Measurements from ENCODE around the gene GTF2H1.
A peak's percentile ranks its signal among the peaks of the same experiment; 100 is the strongest.

The GTF2H1 gene

GRCh38 chr11:18390088-18390487 lies 67.7 kb downstream of the GTF2H1 start:
- Histone ChIP-seq H3K36me3 (ENCODE audit: low read depth) (peaks cover 3% of the 10 kb centered on the region), H3K27ac (ENCODE audit: poor library complexity, severe bottlenecking) (no peak overlapping the region), H3K27me3 (ENCODE audit: insufficient read depth, poor library complexity, severe bottlenecking) (no peaks in the 10 kb centered on the region), H3K4me3 (ENCODE audit: severe bottlenecking) (no peak overlapping the region), H3K4me1 (ENCODE audit: insufficient read depth, poor library complexity, severe bottlenecking) (peaks cover 6% of the 10 kb centered on the region), H3K9me3 (ENCODE audit: severe bottlenecking) (no peaks in the 10 kb centered on the region)
- TF ChIP-seq CTCF (IDR thresholded peaks at IDR 0.05; ENCODE audit: poor library complexity, severe bottlenecking), result no peak
- ATAC-seq (ENCODE audit: low read depth), result no peak
- no peak for DNase-seq (ENCODE audit: low spot score)

DNA sequence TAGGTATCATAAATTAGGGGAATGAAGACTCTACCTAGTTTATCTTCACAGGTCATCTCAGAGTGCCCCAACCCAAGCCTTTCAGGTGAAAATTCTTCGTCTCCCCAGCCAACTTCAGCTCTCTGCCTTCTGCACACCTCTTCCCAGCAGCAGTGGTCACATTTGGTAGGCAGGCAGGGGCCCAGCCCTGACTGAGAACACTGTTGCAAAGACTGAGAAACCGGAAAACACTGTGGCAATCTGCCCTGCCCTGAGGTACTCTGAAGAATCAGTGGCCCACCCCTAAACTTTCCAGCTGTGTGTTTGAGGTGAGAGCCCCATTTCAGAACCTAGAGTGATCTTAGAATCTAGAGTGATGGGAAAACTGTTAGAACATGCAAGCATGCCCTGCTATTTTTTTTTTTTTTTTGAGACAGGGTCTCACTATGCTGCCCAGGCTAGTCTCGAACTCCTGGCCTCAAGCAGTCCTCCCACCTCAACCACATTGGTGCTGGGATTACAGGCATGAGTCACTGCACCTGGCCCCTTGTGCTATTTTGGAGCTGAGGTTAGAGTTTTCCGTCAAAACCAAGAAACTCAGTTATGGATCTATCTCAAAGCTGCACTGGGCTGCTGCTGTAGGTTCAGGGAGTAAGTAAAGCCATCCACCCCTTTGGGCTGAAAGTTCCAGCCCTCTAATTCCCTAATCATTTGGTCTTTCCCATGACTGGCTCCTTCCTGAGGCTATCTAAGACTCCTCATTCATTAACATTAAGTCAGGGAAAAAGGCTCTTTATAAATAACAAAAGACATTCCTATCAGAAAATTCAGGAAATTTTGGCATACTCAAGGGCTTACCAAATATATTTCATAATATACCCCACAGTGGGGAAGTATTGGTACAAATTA lies 70.3 kb downstream of the GTF2H1 start:
- Histone ChIP-seq H3K27me3 (ENCODE audit: insufficient read depth, poor library complexity, severe bottlenecking) (no peaks in the 10 kb centered on the region), H3K36me3 (ENCODE audit: low read depth) (peaks cover 25% of the 10 kb centered on the region), H3K9me3 (ENCODE audit: severe bottlenecking) (no peaks in the 10 kb centered on the region), H3K4me3 (ENCODE audit: severe bottlenecking) (no peak overlapping the region), H3K27ac (ENCODE audit: poor library complexity, severe bottlenecking) (peak overlapping the region; percentile 96), H3K4me1 (ENCODE audit: insufficient read depth, poor library complexity, severe bottlenecking) (peaks cover 16% of the 10 kb centered on the region)
- no peak for DNase-seq (ENCODE audit: low spot score)
- no peak for ATAC-seq (ENCODE audit: low read depth)
- no peak for TF ChIP-seq CTCF (IDR thresholded peaks at IDR 0.05; ENCODE audit: poor library complexity, severe bottlenecking)

- Histone ChIP-seq H3K9me3 (ENCODE audit: severe bottlenecking) (no peaks in the 10 kb centered on the region), H3K4me3 (ENCODE audit: severe bottlenecking) (peak overlapping the region; percentile 75), H3K27me3 (ENCODE audit: insufficient read depth, poor library complexity, severe bottlenecking) (no peaks in the 10 kb centered on the region), H3K27ac (ENCODE audit: poor library complexity, severe bottlenecking) (peak overlapping the region; percentile 96), H3K4me1 (ENCODE audit: insufficient read depth, poor library complexity, severe bottlenecking) (peaks cover 16% of the 10 kb centered on the region), H3K36me3 (ENCODE audit: low read depth) (peaks cover 34% of the 10 kb centered on the region)
- no peak for TF ChIP-seq CTCF (IDR thresholded peaks at IDR 0.05; ENCODE audit: poor library complexity, severe bottlenecking)
- ATAC-seq (ENCODE audit: low read depth), result peak; percentile 16; the same call in 2 of the 3 replicates
- DNase-seq (ENCODE audit: low spot score), result no peak
These were observed 71.4 kb downstream of the GTF2H1 start for GRCh38 chr11:18393581-18394274.

- H3K36me3 ChIP-seq (ENCODE audit: low read depth), result peaks cover 41% of the 10 kb centered on the region
- H3K9me3 ChIP-seq (ENCODE audit: severe bottlenecking), result no peaks in the 10 kb centered on the region
- H3K4me3 ChIP-seq (ENCODE audit: severe bottlenecking), result peak within 1 kb of the TSS; percentile 75
- H3K27me3 ChIP-seq (ENCODE audit: insufficient read depth, poor library complexity, severe bottlenecking), result no peaks in the 10 kb centered on the region
- peak; percentile 77 for ATAC-seq (ENCODE audit: low read depth)
- no peak for TF ChIP-seq CTCF (IDR thresholded peaks at IDR 0.05; ENCODE audit: poor library complexity, severe bottlenecking)
- peaks cover 16% of the 10 kb centered on the region for H3K4me1 ChIP-seq (ENCODE audit: insufficient read depth, poor library complexity, severe bottlenecking)
- DNase-seq (ENCODE audit: low spot score), result peak; percentile 98
- peak within 1 kb of the TSS; percentile 96 for H3K27ac ChIP-seq (ENCODE audit: poor library complexity, severe bottlenecking)
These were observed 72.0 kb downstream of the GTF2H1 start, which contains the start of gene LDHA for GRCh38 chr11:18394275-18394927. Gene LDHA (plus strand): TSS chr11:18394563. CDS start chr11:18396843, 2,280 bp downstream.

Measured in RWPE2 (cell line).